ENCODE measurements around the gene CYP26C1. TPM values are rescaled to one million over a fixed set of nuclear protein-coding genes. Genes with fewer than 3 reads are reported as not detected.

Gene CYP26C1
- total RNA-seq, result 1.4 TPM in 2 replicates

GRCh38 chr10:93059975-93060886, at the start of gene CYP26C1:
Gene CYP26C1, plus strand, starts transcription at chr10:93060798. Its CDS starts 466 bp downstream, at chr10:93061264.

DNA sequence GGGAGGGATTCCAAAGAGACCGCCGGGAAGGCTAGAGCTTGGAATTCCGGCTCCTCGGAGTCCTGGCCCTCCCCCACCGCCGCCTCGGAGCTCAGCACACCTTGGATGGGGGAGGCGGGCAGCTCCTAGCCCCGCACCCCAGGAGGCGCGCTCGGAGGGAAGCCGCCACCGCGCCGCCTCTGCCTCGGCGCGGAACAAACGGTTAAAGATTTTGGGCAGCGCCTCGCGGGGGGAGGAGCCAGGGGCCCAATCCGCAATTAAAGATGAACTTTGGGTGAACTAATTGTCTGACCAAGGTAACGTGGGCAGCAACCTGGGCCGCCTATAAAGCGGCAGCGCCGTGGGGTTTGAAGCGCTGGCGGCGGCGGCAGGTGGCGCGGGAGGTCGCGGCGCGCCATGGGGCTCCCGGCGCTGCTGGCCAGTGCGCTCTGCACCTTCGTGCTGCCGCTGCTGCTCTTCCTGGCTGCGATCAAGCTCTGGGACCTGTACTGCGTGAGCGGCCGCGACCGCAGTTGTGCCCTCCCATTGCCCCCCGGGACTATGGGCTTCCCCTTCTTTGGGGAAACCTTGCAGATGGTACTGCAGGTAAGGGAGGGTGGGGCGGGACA, 13.0 kb downstream of the CYP26C1 start, which contains the start of gene CYP26A1:
CYP26A1 (plus strand) TSS at position 355 of the 608 bp plus-strand sequence; CDS start at position 397, 42 bp downstream.

Other genes with a start within 250 kb of the CYP26C1 start
- gene EXOC6, start 212.3 kb upstream of the CYP26C1 start, total RNA-seq, result 158 and 398 TPM in 2 replicates
- 0.26 and 1.6 TPM in 2 replicates for gene CYP26A1, start 13.1 kb downstream of the CYP26C1 start, total RNA-seq